IPS DF 4.7 (cell line): ENCODE results near the gene AFTPH.
"Not testable (repeated sequence)": the region's sequence is repeated elsewhere in the genome, so short reads cannot be mapped to it uniquely, and the experiment has no call there.

Experiments
- DNase-seq: peaks from one replicate; pipeline ENCODE4 v3.0.0-alpha.2; 2013; ENCODE audit warnings: low spot score; ENCODE audit errors: extremely low read depth

The AFTPH gene

DNA sequence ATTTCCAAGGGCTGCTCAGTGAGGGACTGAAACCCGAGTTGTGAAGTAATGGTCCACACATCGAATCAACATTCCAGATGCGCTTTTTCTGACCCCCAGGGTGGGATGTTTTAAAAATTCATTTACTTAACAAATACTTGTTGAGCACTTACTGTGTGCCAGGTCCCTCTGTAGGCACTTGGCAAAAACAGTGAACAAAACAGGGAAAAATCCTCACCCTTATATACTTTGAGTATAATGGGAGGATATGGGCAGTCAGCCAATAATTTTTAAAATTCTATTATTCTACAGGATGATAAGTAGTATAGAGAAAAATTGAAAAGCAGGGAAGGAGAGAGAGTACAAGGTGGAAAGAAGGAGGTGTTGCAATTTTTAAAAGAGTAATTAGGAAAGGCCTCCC lies 31.3 kb upstream of the AFTPH start:
- no peak for DNase-seq

GRCh38 chr2:64493788-64494187 lies 30.3 kb upstream of the AFTPH start:
- no peak for DNase-seq

GRCh38 chr2:64498438-64498837 lies 25.7 kb upstream of the AFTPH start:
- no peak for DNase-seq

GRCh38 chr2:64500549-64500948 lies 23.6 kb upstream of the AFTPH start:
- no peak for DNase-seq

GRCh38 chr2:64501946-64502345 lies 22.2 kb upstream of the AFTPH start:
- DNase-seq, result no peak

DNA sequence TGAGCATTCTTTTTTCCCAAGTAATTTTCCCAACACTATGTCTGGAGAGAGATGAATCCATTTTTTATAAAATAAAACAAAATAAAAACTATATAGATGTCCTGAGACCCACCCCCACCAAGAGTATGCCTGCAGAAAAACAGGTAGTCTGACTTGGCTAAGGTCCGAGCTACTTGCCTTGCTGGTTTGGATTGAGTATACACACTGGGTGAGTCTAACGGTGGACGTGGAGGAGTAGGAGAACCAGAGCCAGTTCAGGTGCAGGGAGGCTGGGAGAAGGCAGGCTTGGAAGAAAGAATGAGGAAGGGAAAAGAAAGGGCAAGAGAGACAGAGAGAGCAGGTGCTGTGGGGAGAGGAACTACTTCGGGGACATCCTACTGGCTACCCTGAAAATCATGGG lies 21.3 kb upstream of the AFTPH start:
- DNase-seq, result no peak

DNA sequence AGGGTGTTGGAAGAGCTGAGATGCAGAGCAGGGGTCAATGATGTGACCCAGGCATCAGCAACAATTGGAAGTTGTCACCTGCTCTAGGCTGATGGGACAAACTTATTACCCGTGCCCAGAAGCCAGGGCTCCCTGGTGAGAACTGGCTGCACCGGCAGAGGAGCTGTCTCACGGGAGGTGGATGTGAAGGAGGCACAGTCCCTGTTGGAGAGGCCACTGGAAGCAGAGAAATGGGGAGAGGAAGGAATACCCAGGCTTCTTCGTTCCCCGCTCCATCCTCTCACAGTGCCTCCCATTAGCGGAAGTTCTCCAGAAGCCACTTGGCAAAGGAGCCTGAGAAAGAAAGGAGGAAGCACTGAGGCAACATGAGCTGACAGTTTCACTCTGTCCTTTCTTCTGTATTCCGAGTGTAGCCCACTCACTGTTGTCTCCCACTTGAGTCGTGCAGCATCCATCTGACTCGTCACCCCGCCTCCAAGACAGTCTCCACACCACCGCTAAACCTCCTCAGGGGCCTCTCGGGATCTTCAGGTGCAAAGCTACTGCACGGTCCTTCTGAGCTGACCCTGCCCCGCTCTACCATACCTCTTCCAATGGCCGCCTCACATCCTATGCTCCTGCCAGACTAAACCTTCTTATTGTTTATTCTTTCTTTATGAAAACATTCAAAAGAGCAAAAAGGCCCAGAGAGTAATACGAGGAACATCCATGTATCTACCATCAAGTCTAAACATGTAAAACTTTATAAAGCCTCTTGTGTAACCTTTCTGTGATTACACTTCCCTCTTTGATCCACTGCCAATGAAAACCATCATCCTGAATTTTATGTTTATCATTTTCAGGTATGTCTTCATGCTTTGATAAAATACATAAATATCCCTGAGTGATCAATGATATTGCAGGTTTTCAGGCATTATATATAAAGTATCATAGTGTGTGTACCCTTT lies 19.1 kb upstream of the AFTPH start:
- DNase-seq, result no peak

GRCh38 chr2:64506686-64507085 lies 17.4 kb upstream of the AFTPH start:
- DNase-seq, result no peak

GRCh38 chr2:64514008-64514407 lies 10.1 kb upstream of the AFTPH start:
- DNase-seq, result no peak

DNA sequence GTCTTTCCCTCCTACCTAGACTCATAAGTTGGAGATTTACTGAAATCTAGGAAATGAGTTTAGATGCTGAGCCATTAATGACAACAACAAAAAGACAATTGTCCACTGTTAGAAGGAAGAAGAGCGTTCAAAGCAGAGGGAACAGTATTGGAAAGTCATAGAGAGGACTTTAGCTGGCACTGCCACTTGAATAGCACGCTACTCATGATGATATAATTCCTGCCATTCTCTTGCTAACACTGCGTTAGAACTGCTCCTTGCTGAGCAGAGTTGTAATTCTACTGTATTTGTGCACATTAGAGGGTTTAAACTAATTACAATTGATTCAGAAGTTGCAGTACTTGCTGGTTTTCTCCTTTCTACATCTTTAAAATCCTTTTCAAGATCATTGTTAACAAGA lies 9.0 kb upstream of the AFTPH start:
- DNase-seq, result no peak

- no peak for DNase-seq
These were observed 7.2 kb upstream of the AFTPH start for GRCh38 chr2:64516651-64517510.

GRCh38 chr2:64517511-64517884 lies 6.6 kb upstream of the AFTPH start:
- no peak for DNase-seq

DNA sequence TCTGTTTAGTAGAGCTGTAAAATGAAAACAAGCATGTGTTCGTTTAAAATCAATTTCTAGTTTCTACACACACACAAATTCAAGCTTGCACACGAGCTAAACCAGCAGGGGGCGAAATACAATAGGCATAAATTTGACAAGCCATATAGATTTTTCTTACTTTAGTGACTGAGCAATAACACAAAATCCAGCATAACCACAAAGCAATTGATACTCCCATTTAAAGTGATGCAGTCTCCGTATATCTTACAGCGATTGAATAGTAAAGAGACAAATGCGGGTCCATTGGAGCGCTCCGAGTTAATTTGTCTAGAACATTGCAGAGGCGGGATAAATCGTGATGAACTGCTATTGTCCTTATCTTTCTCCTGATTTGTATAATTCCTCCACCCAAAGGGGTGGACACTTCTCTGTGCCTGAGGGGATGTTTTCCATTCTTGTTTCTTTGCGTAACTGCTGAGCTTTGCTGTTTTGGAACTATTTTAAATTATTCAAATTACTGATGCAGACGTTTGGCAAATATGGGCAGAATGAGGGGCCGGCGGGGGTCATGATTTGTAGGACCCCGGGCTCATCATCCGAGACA lies 1.2 kb upstream of the AFTPH start:
- DNase-seq, result no peak

GRCh38 chr2:64524604-64525316 lies 632 bp downstream of the AFTPH start:
- no peak for DNase-seq

DNA sequence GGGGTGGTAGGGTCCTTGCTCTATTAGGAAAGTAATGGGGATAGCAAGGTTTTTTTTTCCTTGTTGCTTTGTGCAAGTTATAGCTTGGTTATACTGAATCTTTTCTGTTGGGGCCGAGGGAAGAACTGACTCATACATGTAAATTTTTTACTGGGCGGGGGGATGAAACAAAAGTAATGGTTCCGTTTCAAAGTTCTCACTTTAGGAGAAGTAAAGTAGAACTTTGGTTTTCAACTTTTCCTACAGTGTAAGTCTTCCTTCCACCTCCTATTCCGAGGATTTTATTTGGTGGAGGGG lies 1.1 kb downstream of the AFTPH start:
- DNase-seq, result no peak

GRCh38 chr2:64526034-64526433 lies 1.9 kb downstream of the AFTPH start:
- no peak for DNase-seq

DNA sequence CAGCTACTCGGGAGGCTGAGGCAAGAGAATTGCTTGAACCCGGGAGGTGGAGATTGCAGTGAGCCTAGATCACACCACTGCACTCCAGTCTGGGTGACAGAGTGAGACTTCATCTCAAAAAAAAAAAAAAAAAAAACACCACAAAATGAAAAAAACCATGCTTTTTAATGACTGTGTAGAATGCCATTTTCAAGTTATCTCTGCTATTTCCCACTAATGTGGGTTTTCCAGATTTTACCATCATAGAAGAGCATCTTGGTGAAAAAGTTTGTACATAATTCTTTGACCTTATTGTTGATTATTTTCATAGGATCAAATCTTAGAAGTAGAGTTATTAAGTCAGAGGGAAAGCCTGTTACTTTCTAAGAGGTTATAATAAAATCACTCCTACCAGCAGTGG lies 6.8 kb downstream of the AFTPH start:
- not testable (repeated sequence) for DNase-seq

DNA sequence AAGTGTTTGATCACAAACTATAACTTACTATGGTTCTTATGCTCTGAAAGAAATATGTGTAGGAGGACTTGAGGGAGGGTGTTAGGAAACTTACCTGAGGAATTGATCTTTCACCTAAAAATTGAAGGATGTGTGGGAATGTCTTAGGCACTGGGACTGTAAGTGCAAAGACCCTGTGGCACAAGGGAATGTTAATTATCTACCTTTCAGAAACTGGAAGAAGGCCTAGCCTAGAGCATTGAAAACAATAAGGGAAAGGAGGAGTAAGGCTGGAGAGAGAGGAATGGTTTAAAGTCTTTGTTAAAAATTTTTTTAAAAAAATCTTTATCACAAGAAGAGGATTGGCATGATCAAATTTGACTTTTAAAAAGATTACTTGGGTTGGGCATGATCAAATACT lies 7.9 kb downstream of the AFTPH start:
- DNase-seq, result no peak

DNA sequence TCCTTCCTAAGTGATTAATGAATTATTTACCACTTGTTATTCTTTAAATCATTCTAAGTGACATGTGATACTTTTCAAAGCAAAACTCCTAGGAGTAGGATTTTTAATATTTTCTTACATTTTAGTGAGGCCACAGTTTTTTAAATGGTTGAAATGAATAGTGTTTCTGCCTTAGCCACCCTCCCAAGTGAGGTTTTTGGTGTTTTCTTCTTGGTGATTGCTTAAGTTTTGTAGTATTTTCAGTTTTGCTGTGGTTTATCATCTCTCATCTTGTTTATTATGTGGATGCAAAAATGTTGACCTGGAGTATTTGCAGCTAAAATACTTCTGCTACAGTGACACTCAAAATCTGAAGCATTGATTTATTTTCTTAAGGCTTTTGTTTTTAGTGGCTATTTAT lies 9.8 kb downstream of the AFTPH start:
- DNase-seq, result no peak

- DNase-seq, result no peak
These were observed 10.2 kb downstream of the AFTPH start for GRCh38 chr2:64534363-64534762.

DNA sequence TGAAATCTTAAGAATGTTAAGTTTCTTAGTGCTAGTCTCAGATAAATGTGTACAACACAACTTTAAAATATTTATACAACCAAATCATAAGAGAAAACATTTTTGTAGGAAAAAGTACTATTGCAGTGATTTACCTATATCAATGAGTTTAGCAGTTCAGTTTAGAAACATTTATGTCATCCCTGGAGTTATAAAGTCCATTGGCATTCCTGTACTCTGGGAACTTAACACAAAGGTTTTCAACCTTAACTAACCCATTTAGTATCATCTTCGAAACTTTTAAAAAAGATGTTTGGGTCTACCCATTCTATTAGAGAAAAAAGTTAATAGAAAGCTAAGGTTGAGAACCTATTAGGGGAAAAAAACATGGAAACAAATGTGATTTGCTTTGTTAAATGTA lies 10.9 kb downstream of the AFTPH start:
- DNase-seq, result no peak

DNA sequence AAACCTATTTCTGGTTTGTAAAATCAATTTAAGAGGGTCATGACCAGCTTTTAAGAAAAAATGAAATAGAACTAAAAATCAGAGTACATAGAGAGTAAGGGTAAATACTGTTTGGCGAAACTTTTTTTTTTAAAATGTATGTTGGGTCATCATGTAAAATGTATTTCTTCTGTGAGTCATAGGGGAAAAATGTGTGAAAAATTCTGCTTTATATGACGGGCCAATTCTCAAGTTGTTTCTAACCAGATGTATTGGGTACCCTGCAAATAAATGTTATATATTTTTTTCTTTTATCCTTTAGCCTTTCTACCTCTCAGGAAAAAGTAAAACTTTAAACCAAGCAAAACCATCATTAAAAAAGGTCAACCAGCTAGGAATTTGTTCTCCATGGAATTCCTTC lies 13.9 kb downstream of the AFTPH start:
- DNase-seq, result no peak
